ENCODE results near the gene USP12.

USP12 gene

GRCh38 chr13:27018344-27018861, 153.2 kb downstream of the USP12 start:
- Histone ChIP-seq H3K4me3 (no peak overlapping the region), H3K27ac (no peak overlapping the region), H3K4me1 (no peaks in the 10 kb centered on the region), H3K27me3 (peaks cover 0 to 9% of the 10 kb centered on the region in 2 donors), H3K36me3 (no peaks in the 10 kb centered on the region), H3K9me3 (no peaks in the 10 kb centered on the region)
- no peak for TF ChIP-seq CTCF (IDR thresholded peaks at IDR 0.05)
- DNase-seq, result no peak
- intact Hi-C loops (cut with DNase I; ENCODE audit: low total_unique reads), result no loop called here

- Histone ChIP-seq H3K27ac (no peak overlapping the region), H3K4me1 (no peaks in the 10 kb centered on the region), H3K36me3 (no peaks in the 10 kb centered on the region), H3K9me3 (no peaks in the 10 kb centered on the region), H3K4me3 (no peak overlapping the region), H3K27me3 (peaks cover 0 to 9% of the 10 kb centered on the region in 2 donors)
- no peak for TF ChIP-seq CTCF (IDR thresholded peaks at IDR 0.05)
- no peak for DNase-seq
- intact Hi-C loops (cut with DNase I; ENCODE audit: low total_unique reads), result no loop called here
Measured at GRCh38 chr13:27016875-27017274, 154.7 kb downstream of the USP12 start.

Data from tibial artery (tissue), 4 donors.